ENCODE results near the gene KCNAB1. TPM values are rescaled to one million over a fixed set of nuclear protein-coding genes. Genes with fewer than 3 reads are reported as not detected.

KCNAB1 gene
- total and polyA plus RNA-seq, 2 donors (not counting 3 experiments of a cell fraction or from before 2014, with no cell fraction given): 0.21 TPM; not detected in 1

GRCh38 chr3:156293566-156293965 is 173.2 kb downstream of the KCNAB1 start:
- Histone ChIP-seq H3K27me3 (ENCODE audit: control insufficient read depth in 2 of 2, insufficient read depth in 2 of 2, low read length in 2 of 2) (peaks cover 8 to 16% of the 10 kb centered on the region in 2 experiments), H3K9me3 (replicated peaks; ENCODE audit: control insufficient read depth, insufficient read depth, low read length) (no peaks in the 10 kb centered on the region), H3K9ac (replicated peaks; ENCODE audit: extremely low read depth, insufficient read depth, low read length) (no peak overlapping the region), H3K27ac (ENCODE audit: insufficient read depth, low read depth, low read length) (no peak overlapping the region), H3K79me2 (ENCODE audit: control insufficient read depth, insufficient read depth, low read length) (no peaks in the 10 kb centered on the region), H3K4me2 (ENCODE audit: insufficient read depth, low read length) (no peak overlapping the region), H2AFZ (ENCODE audit: low read depth, low read length) (no peak overlapping the region), H4K20me1 (replicated peaks; ENCODE audit: control insufficient read depth, extremely low read depth, insufficient read depth, low read length) (no peaks in the 10 kb centered on the region), H3K36me3 (ENCODE audit: control insufficient read depth in 2 of 2, extremely low read depth in 1 of 2, insufficient read depth in 2 of 2, low read length in 2 of 2) (no peaks in the 10 kb centered on the region), H3K4me1 (ENCODE audit: control insufficient read depth, extremely low read depth, insufficient read depth, low read length) (peaks cover 6% of the 10 kb centered on the region), H3K9me1 (replicated peaks; ENCODE audit: control insufficient read depth, extremely low read depth, insufficient read depth, low read length) (no peaks in the 10 kb centered on the region), H3K4me3 (replicated peaks in 1 of 3; ENCODE audit: insufficient read depth in 1 of 3, low read depth in 1 of 3, low read length in 3 of 3) (no peak overlapping the region)
- no peak for TF ChIP-seq POLR2A (IDR thresholded peaks at IDR 0.05; ENCODE audit: low read depth, low read length)
- no peak for TF ChIP-seq GATA2 (IDR thresholded peaks at IDR 0.05; ENCODE audit: insufficient read depth, insufficient read length, low read depth, low read length)
- no peak for TF ChIP-seq EZH2 (IDR thresholded peaks at IDR 0.05; ENCODE audit: borderline replicate concordance, low read depth, low read length, severe bottlenecking)
- no peak for TF ChIP-seq MYC (IDR thresholded peaks at IDR 0.05; ENCODE audit: low read depth, low read length)
- no peak for TF ChIP-seq JUN (IDR thresholded peaks at IDR 0.05; ENCODE audit: borderline replicate concordance, insufficient read depth, insufficient read length, low read depth)
- TF ChIP-seq, protein P1, sequence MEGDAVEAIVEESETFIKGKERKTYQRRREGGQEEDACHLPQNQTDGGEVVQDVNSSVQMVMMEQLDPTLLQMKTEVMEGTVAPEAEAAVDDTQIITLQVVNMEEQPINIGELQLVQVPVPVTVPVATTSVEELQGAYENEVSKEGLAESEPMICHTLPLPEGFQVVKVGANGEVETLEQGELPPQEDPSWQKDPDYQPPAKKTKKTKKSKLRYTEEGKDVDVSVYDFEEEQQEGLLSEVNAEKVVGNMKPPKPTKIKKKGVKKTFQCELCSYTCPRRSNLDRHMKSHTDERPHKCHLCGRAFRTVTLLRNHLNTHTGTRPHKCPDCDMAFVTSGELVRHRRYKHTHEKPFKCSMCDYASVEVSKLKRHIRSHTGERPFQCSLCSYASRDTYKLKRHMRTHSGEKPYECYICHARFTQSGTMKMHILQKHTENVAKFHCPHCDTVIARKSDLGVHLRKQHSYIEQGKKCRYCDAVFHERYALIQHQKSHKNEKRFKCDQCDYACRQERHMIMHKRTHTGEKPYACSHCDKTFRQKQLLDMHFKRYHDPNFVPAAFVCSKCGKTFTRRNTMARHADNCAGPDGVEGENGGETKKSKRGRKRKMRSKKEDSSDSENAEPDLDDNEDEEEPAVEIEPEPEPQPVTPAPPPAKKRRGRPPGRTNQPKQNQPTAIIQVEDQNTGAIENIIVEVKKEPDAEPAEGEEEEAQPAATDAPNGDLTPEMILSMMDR (IDR thresholded peaks at IDR 0.05; ENCODE audit: extremely low read depth in 1 of 2, insufficient read depth in 1 of 2, low read depth in 1 of 2, low read length in 2 of 2): no peak
- TF ChIP-seq FOS (IDR thresholded peaks at IDR 0.05; ENCODE audit: borderline replicate concordance, insufficient read depth, low read length): no peak
- TF ChIP-seq POLR2AphosphoS5 (IDR thresholded peaks at IDR 0.05; ENCODE audit: insufficient read depth, low read depth, low read length): no peak
- TF ChIP-seq, protein P2, sequence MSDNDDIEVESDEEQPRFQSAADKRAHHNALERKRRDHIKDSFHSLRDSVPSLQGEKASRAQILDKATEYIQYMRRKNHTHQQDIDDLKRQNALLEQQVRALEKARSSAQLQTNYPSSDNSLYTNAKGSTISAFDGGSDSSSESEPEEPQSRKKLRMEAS (IDR thresholded peaks at IDR 0.05; ENCODE audit: insufficient read depth, insufficient read length): no peak
- ChIA-PET POLR2A (no interaction called here), CTCF (interaction anchor here (1.1 to 3.1 kb wide), 3 partner anchors 14 to 119 kb away, joined by 3 to 11 read pairs (median 4); no protein-coding TSS in a partner anchor)
- FAIRE-seq: no peak
- no TSS peak for BruUV-seq (replicated peaks)
- intact Hi-C loops (cut with micrococcal nuclease): loop anchor here (5.0 kb wide), 1 partner anchor 111 kb away; no protein-coding TSS in a partner anchor
- DNase-seq (ENCODE audit: low read depth, low spot score): no peak
- dilution Hi-C loops (cut with MboI; ENCODE audit: extremely low pct_ligation_motif_present, low sequenced_read_pairs): no loop called here

Measured in endothelial cell of umbilical vein (primary cell).